Pulmonary artery endothelial cell (primary cell): ENCODE measurements around the gene GRIN1. TPM values are rescaled to one million over a fixed set of nuclear protein-coding genes. Genes with fewer than 3 reads are reported as not detected.

Experiments used
- DNase-seq: peaks from one replicate; pipeline ENCODE4 v3.0.0-alpha.2; 2011; ENCODE audit warnings: low read depth, low spot score
- total RNA-seq: library from RNA; depleted of rRNA; stranded (reverse); fragments of >200 nt; gene quantifications from 2 replicates; pipeline ENCODE4 v1.2.3, GENCODE V29; 2014

The GRIN1 gene
- 0.04 and 0.26 TPM in 2 replicates for total RNA-seq

- DNase-seq: no peak
These were observed at the start of gene GRIN1 for GRCh38 chr9:137138722-137139467. TSS of gene GRIN1 (plus strand) at chr9:137139154. CDS start at chr9:137139487, 333 bp downstream.

- no peak for DNase-seq
These were observed 49.6 kb upstream of the GRIN1 start for GRCh38 chr9:137089232-137089947.

- no peak for DNase-seq
These were observed 43.1 kb upstream of the GRIN1 start for GRCh38 chr9:137095664-137096517.

- no peak for DNase-seq
These were observed 42.0 kb upstream of the GRIN1 start for GRCh38 chr9:137096785-137097546.

GRCh38 chr9:137097761-137098462 lies 41.0 kb upstream of the GRIN1 start:
- no peak for DNase-seq

- DNase-seq: no peak
These were observed 39.7 kb upstream of the GRIN1 start for GRCh38 chr9:137099231-137099630.

- no peak for DNase-seq
These were observed 35.6 kb upstream of the GRIN1 start for GRCh38 chr9:137103206-137103999.

- DNase-seq: no peak
These were observed 32.9 kb upstream of the GRIN1 start for GRCh38 chr9:137105814-137106661.

- DNase-seq: no peak
These were observed 32.2 kb upstream of the GRIN1 start for GRCh38 chr9:137106662-137107250.

- no peak for DNase-seq
These were observed 31.5 kb upstream of the GRIN1 start for GRCh38 chr9:137107312-137107921.

GRCh38 chr9:137107982-137108381 lies 31.0 kb upstream of the GRIN1 start:
- no peak for DNase-seq

- no peak for DNase-seq
These were observed 30.2 kb upstream of the GRIN1 start for GRCh38 chr9:137108608-137109249.

- DNase-seq: no peak
These were observed 29.5 kb upstream of the GRIN1 start for GRCh38 chr9:137109250-137110146.

GRCh38 chr9:137110147-137110910 lies 28.6 kb upstream of the GRIN1 start:
- DNase-seq: no peak

- no peak for DNase-seq
These were observed 27.8 kb upstream of the GRIN1 start for GRCh38 chr9:137110911-137111787.
